ENCODE measurements around the gene PRKAG3. TPM values are rescaled to one million over a fixed set of nuclear protein-coding genes. Genes with fewer than 3 reads are reported as not detected.

Gene PRKAG3
- total RNA-seq, 1 donor from 2014 or later, result not detected

DNA sequence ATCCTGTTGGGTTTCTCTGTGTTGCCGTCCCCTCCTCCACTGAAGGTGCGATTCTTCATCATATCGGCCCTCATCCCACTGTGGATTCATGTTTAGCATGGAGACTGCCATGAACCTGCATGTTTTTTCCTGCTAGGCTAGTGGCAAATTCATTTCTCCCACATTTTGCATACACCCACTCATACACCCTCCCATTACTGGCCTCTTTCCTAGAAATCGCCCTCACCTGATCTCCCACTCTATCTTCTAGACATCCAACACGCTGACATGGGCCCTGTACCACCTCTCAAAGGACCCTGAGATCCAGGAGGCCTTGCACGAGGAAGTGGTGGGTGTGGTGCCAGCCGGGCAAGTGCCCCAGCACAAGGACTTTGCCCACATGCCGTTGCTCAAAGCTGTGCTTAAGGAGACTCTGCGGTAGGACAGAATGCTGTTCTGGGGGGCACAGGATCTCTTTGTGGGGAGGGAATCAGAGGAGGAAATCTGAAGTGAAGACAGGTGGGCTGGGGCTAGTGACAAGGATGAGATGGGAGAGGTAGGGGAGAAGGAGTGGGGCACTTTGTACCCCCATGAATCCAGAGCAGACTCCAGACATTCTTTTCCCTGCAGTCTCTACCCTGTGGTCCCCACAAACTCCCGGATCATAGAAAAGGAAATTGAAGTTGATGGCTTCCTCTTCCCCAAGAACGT lies 17.7 kb downstream of the PRKAG3 start:
- H3K27me3 Mint-ChIP-seq, result no peaks in the 10 kb centered on the region
- DNase-seq (ENCODE audit: low spot score, unreplicated experiment), result no peak
- TF ChIP-seq, protein P1, sequence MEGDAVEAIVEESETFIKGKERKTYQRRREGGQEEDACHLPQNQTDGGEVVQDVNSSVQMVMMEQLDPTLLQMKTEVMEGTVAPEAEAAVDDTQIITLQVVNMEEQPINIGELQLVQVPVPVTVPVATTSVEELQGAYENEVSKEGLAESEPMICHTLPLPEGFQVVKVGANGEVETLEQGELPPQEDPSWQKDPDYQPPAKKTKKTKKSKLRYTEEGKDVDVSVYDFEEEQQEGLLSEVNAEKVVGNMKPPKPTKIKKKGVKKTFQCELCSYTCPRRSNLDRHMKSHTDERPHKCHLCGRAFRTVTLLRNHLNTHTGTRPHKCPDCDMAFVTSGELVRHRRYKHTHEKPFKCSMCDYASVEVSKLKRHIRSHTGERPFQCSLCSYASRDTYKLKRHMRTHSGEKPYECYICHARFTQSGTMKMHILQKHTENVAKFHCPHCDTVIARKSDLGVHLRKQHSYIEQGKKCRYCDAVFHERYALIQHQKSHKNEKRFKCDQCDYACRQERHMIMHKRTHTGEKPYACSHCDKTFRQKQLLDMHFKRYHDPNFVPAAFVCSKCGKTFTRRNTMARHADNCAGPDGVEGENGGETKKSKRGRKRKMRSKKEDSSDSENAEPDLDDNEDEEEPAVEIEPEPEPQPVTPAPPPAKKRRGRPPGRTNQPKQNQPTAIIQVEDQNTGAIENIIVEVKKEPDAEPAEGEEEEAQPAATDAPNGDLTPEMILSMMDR (IDR thresholded peaks at IDR 0.05; ENCODE audit: unreplicated experiment), result no peak
- H3K27ac Mint-ChIP-seq, result no peak overlapping the region
- H3K4me3 Mint-ChIP-seq (ENCODE audit: low read depth), result no peak overlapping the region
- H3K4me1 Mint-ChIP-seq (ENCODE audit: low read depth), result peaks cover 2% of the 10 kb centered on the region
- no peaks in the 10 kb centered on the region for H3K9me3 Mint-ChIP-seq (ENCODE audit: low read depth)
- H3K36me3 Mint-ChIP-seq (ENCODE audit: insufficient read depth), result peaks cover 28% of the 10 kb centered on the region

DNA sequence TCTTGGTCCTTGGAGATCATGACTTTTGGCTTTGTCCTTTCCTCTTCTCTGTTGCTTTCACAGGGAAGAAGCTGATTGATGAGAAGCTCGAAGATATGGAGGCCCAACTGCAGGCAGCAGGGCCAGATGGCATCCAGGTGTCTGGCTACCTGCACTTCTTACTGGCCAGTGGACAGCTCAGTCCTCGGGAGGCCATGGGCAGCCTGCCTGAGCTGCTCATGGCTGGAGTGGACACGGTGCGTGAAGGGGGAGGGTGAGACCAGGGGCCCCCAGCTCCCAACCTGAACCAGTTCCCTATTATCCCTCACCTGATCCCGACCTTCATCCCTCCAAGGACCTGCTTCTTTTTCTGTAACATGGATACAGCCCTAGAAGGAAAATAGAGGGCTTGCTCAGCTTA lies 18.7 kb downstream of the PRKAG3 start:
- TF ChIP-seq, protein P1 (IDR thresholded peaks at IDR 0.05; ENCODE audit: unreplicated experiment), result no peak
- no peaks in the 10 kb centered on the region for H3K27me3 Mint-ChIP-seq
- peaks cover 2% of the 10 kb centered on the region for H3K4me1 Mint-ChIP-seq (ENCODE audit: low read depth)
- no peaks in the 10 kb centered on the region for H3K9me3 Mint-ChIP-seq (ENCODE audit: low read depth)
- H3K36me3 Mint-ChIP-seq (ENCODE audit: insufficient read depth), result peaks cover 22% of the 10 kb centered on the region
- H3K27ac Mint-ChIP-seq, result no peak overlapping the region
- no peak overlapping the region for H3K4me3 Mint-ChIP-seq (ENCODE audit: low read depth)
- DNase-seq (ENCODE audit: low spot score, unreplicated experiment), result no peak

DNA sequence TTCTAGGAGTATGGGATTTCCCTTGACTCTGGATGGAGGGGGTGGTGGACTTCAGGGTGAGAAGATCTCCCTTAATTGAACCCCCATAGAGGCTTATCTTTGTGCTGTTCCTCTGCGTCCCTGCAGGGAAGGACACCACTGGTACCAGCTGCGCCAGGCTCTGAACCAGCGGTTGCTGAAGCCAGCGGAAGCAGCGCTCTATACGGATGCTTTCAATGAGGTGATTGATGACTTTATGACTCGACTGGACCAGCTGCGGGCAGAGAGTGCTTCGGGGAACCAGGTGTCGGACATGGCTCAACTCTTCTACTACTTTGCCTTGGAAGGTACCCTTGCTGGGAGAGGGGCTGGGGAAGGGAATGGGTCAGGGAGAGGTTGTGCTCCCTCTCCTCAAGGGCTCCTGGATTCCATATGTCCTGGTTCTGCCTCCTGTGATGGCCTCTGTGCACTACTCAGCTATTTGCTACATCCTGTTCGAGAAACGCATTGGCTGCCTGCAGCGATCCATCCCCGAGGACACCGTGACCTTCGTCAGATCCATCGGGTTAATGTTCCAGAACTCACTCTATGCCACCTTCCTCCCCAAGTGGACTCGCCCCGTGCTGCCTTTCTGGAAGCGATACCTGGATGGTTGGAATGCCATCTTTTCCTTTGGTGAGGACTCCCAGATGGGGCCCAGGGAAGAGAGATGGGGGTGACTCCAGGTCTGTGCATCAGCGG lies 19.3 kb downstream of the PRKAG3 start:
- peaks cover 17% of the 10 kb centered on the region for H3K36me3 Mint-ChIP-seq (ENCODE audit: insufficient read depth)
- DNase-seq (ENCODE audit: low spot score, unreplicated experiment), result no peak
- no peak overlapping the region for H3K4me3 Mint-ChIP-seq (ENCODE audit: low read depth)
- H3K27me3 Mint-ChIP-seq, result no peaks in the 10 kb centered on the region
- H3K27ac Mint-ChIP-seq, result no peak overlapping the region
- TF ChIP-seq, protein P1 (IDR thresholded peaks at IDR 0.05; ENCODE audit: unreplicated experiment), result no peak
- no peaks in the 10 kb centered on the region for H3K9me3 Mint-ChIP-seq (ENCODE audit: low read depth)
- H3K4me1 Mint-ChIP-seq (ENCODE audit: low read depth), result peaks cover 2% of the 10 kb centered on the region

DNA sequence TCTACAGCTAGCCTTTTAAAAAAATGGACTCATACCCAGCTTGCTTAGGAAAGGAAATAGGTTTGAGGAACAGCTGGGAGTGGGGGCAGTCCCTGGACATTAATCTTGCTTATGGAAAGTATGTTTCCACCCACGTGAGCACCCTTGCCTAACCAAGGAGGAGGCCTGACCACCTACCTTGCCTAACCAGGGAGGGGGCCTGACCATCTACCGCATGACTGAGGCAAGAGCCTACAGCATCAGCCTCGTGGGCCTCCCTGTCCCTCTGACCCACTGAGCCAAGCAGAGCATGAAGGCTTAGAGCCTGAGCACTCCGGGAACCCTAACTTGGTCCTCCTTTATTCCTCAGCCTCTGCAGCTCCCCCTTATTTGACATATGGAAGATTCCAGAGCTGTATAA lies 20.2 kb downstream of the PRKAG3 start:
- H3K27ac Mint-ChIP-seq, result no peak overlapping the region
- peaks cover 2% of the 10 kb centered on the region for H3K4me1 Mint-ChIP-seq (ENCODE audit: low read depth)
- H3K27me3 Mint-ChIP-seq, result no peaks in the 10 kb centered on the region
- DNase-seq (ENCODE audit: low spot score, unreplicated experiment), result no peak
- H3K4me3 Mint-ChIP-seq (ENCODE audit: low read depth), result no peak overlapping the region
- peaks cover 13% of the 10 kb centered on the region for H3K36me3 Mint-ChIP-seq (ENCODE audit: insufficient read depth)
- H3K9me3 Mint-ChIP-seq (ENCODE audit: low read depth), result no peaks in the 10 kb centered on the region
- TF ChIP-seq, protein P1 (IDR thresholded peaks at IDR 0.05; ENCODE audit: unreplicated experiment), result no peak

DNA sequence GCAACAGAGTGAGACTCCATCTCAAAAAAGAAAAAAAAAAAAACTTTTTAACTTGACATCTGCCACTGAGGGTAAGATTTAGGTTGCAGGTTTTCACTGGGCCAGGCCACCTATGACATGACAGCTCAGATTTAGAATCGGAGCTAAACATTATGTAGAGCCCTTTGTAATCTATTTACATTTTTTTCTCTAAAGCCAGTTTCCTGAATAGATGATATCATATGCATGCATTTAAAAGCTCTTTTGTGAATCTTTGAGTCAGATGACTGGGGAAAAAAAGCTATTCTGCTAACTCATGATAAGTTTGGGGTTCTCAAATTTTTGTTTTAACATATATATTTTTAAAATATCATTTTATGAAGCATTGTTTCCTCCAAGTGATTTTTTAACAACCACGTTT lies 21.3 kb downstream of the PRKAG3 start:
- Mint-ChIP-seq H3K9me3 (ENCODE audit: low read depth) (peaks cover under 1% of the 10 kb centered on the region), H3K27me3 (no peaks in the 10 kb centered on the region), H3K36me3 (ENCODE audit: insufficient read depth) (peaks cover 13% of the 10 kb centered on the region), H3K4me3 (ENCODE audit: low read depth) (no peak overlapping the region), H3K4me1 (ENCODE audit: low read depth) (peaks cover 5% of the 10 kb centered on the region), H3K27ac (no peak overlapping the region)
- TF ChIP-seq, protein P1 (IDR thresholded peaks at IDR 0.05; ENCODE audit: unreplicated experiment), result no peak
- no peak for DNase-seq (ENCODE audit: low spot score, unreplicated experiment)
